ENCODE measurements around the gene KLC1.

KLC1 gene

DNA sequence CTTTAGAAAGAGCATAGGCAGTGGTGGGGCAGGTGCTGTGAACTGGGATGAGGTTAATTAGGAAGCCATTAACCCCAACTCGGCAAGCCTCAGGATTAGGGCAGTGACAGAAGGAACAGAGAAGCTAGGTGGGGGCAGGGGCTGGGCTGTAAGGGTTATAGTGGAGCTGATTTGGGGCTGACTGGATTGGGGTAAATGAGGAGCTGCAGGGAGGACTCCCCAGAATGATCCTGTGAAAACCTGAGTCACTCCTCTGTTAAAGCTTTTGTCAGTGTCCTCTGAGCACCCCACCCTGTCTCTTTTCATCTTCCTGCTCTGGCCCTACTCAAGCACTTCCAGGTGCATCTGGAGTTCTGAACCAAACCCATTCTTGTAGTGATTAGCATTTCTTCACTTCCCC lies 4.4 kb downstream of the KLC1 start:
- TF ChIP-seq, protein P1, sequence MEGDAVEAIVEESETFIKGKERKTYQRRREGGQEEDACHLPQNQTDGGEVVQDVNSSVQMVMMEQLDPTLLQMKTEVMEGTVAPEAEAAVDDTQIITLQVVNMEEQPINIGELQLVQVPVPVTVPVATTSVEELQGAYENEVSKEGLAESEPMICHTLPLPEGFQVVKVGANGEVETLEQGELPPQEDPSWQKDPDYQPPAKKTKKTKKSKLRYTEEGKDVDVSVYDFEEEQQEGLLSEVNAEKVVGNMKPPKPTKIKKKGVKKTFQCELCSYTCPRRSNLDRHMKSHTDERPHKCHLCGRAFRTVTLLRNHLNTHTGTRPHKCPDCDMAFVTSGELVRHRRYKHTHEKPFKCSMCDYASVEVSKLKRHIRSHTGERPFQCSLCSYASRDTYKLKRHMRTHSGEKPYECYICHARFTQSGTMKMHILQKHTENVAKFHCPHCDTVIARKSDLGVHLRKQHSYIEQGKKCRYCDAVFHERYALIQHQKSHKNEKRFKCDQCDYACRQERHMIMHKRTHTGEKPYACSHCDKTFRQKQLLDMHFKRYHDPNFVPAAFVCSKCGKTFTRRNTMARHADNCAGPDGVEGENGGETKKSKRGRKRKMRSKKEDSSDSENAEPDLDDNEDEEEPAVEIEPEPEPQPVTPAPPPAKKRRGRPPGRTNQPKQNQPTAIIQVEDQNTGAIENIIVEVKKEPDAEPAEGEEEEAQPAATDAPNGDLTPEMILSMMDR (conservative IDR thresholded peaks at IDR 0.05; ENCODE audit: low read depth, low read length), result no peak
- H3K4me3 ChIP-seq (ENCODE audit: low read length), result no peak overlapping the region
- no peak for DNase-seq (ENCODE audit: low read depth)

DNA sequence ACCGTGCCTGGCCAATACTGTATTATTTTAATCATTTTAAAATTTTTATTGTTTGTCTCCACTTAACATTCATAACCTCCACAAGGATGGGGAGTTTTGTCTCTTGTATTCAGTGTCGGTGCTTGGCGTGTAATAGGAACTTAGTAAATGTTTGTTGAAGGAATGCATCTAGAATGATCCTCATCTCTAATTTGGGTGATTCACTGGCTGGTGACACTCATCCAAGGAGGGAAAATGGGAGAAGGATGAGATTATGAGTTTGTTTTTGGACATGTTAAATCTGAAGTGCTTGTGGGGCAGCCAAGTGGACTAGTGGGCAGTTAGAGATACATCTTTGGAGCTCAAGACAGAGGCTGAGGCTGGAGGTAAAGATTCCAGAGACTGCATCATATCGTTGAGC lies 5.1 kb downstream of the KLC1 start:
- no peak overlapping the region for H3K4me3 ChIP-seq (ENCODE audit: low read length)
- TF ChIP-seq, protein P1 (conservative IDR thresholded peaks at IDR 0.05; ENCODE audit: low read depth, low read length), result no peak
- DNase-seq (ENCODE audit: low read depth), result no peak

DNA sequence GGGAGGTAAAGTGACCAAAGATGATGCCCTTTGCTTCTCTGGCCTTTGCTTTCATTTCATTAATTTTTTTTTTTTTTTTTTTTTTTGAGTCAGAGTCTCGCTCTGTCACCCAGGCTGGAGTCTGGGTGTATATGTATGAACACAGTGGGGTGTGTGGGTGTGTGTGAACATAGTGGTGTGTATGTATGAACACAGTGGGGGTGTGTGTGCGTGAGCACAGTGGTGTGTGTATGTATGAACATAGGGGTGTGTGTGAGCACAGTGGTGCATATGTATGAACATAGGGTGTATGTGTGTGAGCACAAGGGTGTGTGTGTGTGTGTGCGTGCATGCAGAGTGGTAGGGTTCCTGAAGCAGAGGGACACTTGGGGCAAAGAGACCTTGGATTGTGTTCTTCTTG lies 9.6 kb downstream of the KLC1 start:
- TF ChIP-seq, protein P1 (conservative IDR thresholded peaks at IDR 0.05; ENCODE audit: low read depth, low read length), result no peak
- H3K4me3 ChIP-seq (ENCODE audit: low read length), result no peak overlapping the region
- no peak for DNase-seq (ENCODE audit: low read depth)

DNA sequence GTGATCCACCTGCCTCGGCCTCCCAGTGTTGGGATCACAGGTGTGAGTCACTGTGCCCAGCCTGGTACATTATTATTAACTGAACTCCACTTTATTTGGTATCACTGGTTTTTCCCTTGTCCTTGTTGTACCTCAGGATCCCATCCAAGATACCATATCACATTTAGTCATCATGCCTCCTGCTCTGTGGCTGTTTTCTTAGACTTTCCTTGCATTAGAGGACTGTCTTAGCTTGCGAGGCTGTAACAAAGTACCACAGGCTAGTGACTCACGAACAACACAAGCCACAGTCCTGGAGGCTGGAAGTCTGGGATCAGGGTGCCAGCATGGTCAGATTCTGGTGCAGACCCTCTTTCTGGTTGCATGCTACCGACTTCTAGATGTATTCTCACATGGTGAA lies 12.2 kb downstream of the KLC1 start:
- no peak overlapping the region for H3K4me3 ChIP-seq (ENCODE audit: low read length)
- DNase-seq (ENCODE audit: low read depth), result no peak
- TF ChIP-seq, protein P1 (conservative IDR thresholded peaks at IDR 0.05; ENCODE audit: low read depth, low read length), result no peak

DNA sequence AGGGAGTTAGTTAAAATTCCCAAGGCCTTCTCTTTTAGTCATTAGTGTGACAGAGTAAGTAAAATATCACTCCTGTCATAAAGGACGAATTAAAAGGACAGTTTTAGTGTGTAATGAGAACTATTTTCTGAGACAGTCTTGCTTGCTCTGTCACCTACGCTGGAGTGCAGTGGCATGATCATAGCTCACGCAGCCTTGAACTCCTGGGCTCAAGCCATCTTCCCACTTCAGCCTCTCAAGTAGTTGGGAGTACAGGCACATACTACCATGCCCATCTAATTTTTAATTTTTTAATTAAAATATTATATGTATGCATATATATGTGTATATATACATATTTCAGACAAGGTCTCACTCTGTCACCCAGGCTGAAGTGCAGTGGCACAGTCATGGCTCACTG lies 17.2 kb downstream of the KLC1 start:
- no peak for DNase-seq (ENCODE audit: low read depth)
- H3K4me3 ChIP-seq (ENCODE audit: low read length), result no peak overlapping the region
- TF ChIP-seq, protein P1 (conservative IDR thresholded peaks at IDR 0.05; ENCODE audit: low read depth, low read length), result no peak

DNA sequence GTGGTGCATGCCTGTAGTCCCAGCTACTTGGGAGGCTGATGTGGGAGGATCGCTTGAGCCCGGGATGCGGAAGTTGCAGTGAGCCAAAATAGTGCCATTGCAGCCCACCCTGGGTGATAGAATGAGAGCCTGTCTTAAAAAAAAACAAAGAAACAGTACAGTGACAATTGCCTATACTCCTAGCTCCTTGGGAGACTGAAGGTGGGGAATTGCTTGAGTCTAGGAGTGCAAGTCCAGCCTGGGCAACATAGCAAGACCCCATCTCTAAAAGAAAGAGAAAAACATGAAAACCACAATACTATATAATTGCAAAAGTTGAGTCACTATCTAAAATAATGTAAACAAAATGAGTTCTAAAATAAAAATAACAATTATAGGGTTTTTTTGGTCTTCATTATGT lies 20.0 kb downstream of the KLC1 start:
- DNase-seq (ENCODE audit: low read depth), result no peak
- TF ChIP-seq, protein P1 (conservative IDR thresholded peaks at IDR 0.05; ENCODE audit: low read depth, low read length), result no peak
- H3K4me3 ChIP-seq (ENCODE audit: low read length), result no peak overlapping the region

DNA sequence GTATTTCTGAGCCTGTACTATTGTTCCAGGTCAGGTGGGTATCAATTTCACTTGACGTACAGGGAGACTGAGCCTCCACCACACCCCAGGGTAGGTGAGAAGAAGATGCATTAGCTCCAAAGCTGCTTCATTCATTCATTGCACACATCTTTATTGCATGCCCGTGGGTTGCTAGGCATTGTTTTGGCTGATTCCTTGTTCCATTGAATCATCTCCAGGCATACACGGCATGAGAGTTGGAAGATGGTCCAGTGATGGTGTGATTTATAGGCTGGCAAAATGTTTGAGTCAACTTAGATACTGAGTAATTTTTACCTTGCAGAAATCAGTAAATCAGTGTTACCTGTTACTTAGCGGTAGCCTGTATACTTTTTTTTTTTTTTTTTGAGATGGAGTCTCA lies 21.2 kb downstream of the KLC1 start:
- TF ChIP-seq, protein P1 (conservative IDR thresholded peaks at IDR 0.05; ENCODE audit: low read depth, low read length), result no peak
- no peak overlapping the region for H3K4me3 ChIP-seq (ENCODE audit: low read length)
- no peak for DNase-seq (ENCODE audit: low read depth)
